GM18861 (cell line): Measurements from ENCODE around the gene KIRREL3.
A peak's percentile ranks its signal among the peaks of the same experiment; 100 is the strongest.
"Not testable (repeated sequence)": the region's sequence is repeated elsewhere in the genome, so short reads cannot be mapped to it uniquely, and the experiment has no call there.

Experiments used
- ATAC-seq: cut with Tn5 transposase; IDR thresholded peaks from one replicate; pipeline ENCODE4 v1.9.1; 2021; ENCODE audit not compliant: unreplicated experiment

Gene KIRREL3

DNA sequence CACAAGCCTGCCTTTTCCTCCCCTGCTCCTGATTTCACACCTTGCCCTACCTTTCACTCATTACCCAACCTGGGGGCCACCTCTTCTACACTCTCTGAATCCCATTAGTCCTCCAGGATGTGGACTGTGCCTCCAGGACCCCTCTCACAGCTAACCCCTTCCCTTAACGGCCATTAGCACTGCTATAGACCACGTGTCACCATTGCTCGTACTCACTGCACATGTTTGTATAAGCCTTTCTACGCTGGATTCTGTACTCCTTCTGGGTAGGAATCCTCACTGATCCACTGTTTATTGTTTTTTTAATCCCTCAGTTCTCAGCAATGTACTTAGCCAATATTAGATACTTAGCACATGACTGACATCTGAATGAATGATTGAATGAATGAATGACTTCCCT lies 40.9 kb downstream of the KIRREL3 start:
- no peak for ATAC-seq

DNA sequence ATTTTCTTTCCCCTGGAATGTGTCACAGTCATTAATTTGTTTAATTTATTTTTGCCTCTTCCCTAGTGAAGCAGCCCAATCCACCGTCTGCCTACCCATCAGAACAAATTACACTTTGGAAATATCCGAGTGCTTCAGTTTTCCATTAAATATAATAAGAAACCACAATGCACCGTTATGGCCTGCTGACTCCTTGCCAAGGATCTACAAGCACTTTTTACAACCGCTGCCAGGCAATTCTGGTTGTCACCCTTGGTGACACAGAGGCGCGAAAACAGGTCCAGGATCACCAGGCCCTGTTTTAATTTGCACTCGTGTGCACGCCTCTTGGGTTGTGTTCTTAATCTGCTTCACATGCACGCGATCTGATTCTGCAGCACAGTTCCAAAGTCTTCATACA lies 43.9 kb downstream of the KIRREL3 start:
- ATAC-seq, result no peak

DNA sequence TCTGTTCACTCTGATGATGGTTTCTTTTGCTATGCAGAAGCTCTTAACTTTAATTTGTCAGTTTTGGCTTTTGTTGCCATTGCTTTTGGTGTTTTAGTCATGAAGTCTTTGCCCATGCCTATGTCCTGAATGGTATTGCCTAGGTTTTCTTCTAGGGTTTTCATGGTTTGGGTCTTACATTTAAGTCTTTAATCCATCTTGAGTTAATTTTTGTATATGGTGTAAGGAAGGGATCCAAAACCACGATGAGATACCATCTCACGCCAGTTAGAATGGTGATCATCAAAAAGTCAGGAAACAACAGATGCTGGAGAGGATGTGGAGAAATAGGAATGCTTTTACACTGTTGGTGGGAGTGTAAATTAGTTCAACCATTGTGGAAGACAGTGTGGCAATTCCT lies 48.0 kb downstream of the KIRREL3 start:
- ATAC-seq, result not testable (repeated sequence)

DNA sequence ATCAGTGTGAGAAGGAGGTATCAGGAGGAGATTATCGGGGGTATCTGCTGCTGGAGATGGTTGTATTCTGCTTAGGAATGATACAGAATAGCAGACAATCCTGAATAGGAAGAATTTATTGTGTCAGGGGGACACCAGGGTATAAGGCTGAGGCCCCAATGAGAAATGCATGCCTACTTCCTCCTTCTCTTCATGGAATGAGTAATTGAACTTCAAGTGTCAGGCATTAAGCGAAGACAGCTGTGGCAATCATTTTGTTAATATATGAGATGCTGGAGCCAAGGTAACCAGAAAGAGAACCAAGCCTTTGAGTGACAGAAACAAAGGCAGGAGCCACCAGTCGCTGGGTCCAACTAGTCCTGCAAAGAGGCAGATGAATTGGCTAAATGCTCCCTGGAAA lies 49.1 kb downstream of the KIRREL3 start:
- ATAC-seq, result no peak

DNA sequence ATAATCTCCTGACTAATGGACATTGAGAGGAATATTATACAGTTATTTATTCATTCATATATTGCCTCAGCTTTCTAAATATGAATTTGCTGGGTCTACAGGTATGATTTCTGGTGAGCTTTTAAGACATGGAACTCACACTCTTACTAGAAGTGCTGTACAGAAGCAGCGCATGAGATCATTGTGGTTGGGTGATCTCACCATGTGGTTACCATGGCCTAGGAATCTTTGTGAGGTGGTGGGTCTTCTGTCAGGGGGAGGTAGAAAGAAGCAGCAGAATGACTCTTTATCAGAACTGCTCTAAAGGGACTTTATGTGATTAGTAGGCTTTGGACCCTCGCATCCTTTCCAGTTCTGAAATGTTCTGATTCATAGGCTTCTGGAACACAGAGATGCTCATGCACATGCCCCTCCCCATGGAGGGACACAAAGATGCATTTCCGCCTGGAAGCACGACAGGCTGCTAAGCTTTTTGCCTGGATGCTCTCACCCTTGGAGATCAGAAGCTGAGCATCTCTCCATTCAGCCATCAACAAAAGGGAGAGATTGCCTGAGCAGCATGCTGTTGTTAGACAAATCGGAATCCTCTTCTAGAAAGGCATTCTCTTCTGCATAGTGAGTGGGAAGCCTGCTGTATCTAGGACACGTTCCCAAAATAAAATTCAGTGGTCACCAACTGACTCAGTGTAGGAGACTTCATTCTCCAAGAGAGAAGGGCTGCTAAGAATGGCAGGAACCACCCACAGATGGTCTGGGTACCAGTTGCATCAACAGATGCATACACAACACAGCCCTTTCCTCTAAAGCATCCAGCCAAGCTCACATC lies 51.3 kb downstream of the KIRREL3 start:
- no peak for ATAC-seq

DNA sequence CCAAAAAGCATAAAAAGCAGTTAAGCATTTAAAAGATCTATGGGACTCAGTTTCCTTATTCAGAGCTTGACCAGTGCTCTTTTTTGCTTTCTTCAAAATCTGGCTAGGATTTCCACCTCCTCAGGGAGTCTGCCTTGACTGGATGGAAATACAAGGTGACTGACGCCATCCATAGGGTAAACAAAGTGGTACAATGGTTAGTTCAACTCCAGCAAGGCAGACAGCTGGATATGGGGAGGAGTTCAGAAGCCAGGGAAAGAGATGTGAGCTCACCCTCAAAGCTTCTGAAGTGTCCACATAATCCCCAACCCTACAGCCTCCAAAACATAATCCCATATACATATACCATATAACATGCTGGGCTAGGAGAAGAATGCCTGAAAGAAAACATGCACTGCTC lies 52.0 kb downstream of the KIRREL3 start:
- no peak for ATAC-seq

DNA sequence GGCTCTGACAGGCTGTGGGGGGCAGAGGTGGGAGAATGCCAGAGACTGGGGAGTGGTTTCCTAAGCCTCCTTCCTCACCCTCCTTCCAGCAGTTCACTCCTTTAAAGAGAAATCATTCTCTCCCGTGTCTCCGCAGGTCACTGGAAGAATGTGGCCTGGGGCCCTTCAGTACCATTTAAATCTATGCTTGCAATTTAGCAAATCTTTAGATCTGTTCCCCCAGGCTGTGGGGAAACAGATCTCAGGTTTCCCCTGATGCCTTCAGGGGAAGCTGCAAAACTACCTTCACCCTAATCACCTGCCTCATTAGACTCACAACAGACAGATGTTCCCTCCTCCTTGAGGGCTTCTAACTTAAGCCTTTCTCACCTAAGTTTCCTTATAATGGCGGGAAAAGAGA lies 55.3 kb downstream of the KIRREL3 start:
- ATAC-seq, result no peak

DNA sequence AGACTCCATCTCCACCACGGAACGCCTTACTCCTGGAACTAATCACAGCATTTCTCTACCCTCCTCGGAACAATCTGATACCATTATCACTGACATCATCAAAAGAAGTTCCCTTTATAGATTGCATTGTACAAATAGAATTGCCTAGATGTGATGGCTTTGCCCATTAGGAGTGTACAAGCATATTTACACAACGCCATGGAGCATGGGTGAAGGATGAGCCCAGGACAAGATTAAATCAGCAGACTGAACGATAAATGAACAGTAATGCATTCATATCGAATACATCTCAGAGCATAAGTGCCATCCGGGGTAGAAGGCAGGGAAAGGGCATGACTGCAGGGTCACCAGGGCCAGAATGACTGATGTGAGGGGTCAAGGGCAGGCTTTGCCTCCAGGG lies 57.3 kb downstream of the KIRREL3 start:
- no peak for ATAC-seq

DNA sequence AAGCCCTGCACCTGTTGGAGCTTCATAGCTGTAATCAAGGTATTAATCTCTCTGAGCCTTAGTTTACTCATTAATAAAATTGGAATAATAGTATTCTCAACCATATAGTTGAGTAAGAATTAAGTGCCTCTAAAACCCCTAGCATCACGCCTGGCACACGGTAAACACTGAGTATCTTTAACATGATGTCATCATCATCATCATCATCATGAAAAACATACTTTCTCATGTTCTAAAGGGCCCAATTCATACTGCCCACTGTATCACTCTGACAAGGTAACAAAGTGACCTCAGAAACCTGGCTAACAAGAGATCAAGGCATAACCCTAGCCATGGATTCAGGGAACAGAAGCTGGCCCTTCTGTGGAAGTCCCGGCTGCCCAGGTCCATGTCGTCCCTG lies 58.4 kb downstream of the KIRREL3 start:
- no peak for ATAC-seq

DNA sequence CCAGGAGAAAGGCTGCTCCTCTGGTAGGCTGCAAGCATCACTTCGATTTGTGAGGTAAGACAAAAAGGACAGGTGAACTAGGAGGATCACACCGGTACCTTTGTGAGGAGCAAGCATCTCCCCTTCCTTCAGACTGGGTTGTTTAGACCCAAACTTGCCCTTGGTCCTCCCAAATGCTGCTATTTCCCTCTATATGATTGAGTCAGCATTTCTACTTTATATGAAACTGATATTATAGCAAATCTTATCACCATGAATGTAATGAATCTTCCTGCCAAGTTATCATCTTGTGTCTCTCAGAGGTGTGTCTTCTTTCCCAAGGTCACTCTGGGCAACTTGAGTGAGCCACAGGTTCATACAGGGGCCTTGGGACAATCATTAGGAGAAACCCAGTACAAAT lies 61.0 kb downstream of the KIRREL3 start:
- no peak for ATAC-seq

DNA sequence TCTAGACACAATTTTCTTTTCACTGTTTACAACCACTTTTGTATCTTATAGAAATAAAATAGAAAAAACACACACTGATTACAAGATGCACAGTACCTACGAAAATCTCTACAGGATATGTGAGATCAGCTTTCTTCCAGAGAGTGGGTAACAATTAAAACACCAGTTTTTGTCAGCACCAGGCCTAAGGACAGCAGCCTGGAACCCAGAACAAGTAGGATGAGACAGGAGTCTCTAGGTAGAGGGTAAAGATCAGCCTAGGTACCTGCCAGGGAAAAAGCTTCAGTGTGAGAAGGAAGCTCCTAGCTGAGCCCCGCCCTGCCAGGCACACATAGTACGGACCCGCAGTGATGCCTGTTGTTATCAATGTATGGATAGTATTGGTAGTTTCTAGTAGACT lies 61.9 kb downstream of the KIRREL3 start:
- no peak for ATAC-seq

DNA sequence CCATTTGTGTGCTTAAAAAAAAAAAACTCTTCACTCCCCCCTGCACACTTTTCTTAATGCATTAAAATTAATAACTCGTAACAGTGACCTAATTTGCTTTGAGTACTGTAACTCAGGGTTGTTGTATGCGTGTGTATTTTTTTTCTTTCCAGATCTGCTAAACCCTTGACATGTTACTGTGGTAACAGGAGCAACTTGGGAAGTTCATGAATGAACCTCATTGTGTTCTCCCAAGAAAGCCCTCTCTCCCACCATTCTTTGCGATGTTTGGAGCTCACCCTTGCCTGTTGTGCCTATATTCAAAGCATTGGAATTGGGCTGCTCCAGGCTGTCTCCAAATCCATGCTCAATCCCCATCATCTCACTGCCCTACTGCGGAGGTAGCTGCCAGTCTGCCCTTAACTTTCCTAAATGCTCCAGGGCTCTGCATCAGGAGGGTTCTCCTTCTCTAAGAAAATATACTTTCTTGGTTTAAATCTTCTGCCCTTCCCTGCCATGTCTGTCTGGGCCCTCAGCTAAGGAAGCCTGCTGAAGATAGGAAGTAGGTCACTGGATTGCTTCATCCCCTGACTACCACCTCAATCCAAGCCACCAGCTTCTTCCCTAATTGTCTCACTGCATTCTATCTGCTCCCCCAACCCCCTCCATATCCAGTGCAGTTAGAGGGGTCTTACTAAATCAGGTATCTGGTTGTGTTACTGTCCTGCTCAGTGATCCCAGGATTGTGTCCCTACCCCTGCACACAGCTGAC lies 70.3 kb downstream of the KIRREL3 start:
- ATAC-seq, result no peak

DNA sequence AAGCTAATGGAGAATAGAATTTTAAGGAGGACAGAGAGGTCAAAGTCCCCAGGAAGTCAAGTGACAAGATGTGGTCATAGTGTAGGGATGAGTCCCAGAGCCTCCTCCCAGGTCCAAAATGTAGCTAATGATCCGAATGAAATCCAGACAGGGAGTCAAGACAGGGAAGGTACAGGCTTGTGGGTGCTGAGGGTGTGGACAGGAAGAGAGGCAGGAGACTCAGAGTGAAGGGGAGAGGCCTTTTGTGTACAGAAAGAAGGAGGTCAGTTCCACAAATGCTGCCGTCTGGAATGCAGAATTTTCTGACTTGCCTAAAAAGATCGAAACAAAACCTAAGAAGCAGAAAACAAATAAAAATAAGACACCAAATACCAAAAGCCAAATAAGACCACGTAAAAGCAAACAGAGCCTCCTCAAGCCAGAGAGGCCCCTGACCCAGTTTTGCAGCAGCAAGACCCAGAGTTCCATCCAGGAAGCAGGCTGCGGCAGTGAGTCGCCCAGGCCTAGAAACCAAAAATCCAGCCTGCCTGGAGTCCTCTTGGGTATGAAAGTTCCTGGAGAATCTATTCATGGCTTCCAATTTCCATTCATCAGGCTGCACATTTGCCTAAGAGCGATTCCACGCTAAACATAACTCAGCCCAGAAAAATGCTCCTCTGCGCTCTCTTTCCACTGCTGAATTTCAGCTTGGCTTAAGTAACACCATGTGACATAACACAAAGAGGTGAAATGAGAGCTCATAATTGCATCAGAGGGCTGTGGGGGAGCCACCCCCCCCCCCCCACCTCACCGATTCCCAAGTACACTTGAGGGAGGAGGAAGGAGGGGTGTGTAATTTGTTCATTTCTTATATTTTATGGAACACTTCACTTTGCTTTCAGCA lies 71.2 kb downstream of the KIRREL3 start:
- no peak for ATAC-seq

DNA sequence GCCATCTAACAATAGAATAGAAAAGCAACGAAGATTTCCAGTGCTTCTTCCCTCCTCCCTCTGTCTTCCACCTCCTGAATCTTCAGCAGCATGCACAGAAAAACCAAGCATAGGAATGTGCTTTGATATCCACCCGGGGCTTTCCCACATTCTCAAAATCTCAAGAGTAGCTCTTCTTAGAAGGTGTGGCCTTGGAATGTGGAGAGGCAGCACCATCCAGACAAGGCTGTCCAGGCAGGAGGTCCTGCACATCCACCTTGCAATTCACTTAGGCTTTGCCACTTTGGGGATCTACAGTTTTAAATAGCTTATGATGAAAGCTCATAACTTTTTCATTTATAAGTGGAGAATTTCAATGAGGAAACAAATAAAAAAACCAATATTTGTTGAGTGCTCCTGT lies 72.9 kb downstream of the KIRREL3 start:
- no peak for ATAC-seq

DNA sequence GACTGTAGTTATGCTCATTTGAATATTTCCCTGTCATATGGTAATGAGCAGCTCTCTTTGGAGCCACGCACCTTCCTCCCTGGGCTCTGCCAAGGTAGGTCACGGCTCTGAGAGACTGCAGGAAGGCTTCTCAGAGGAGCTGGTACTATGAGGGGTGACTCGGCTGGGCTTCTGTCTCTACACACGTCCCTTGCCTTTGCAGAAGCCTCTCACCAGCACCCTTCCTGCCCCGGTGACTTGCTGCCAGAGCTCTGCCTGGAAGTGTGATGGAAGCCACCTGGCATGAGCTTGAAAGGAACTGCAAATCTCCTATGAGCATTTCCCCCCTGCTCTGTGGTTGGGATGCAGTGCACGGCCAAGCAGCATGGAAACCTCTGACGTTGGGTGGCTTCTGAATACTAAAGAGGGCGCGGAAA lies 74.2 kb downstream of the KIRREL3 start:
- ATAC-seq, result no peak

DNA sequence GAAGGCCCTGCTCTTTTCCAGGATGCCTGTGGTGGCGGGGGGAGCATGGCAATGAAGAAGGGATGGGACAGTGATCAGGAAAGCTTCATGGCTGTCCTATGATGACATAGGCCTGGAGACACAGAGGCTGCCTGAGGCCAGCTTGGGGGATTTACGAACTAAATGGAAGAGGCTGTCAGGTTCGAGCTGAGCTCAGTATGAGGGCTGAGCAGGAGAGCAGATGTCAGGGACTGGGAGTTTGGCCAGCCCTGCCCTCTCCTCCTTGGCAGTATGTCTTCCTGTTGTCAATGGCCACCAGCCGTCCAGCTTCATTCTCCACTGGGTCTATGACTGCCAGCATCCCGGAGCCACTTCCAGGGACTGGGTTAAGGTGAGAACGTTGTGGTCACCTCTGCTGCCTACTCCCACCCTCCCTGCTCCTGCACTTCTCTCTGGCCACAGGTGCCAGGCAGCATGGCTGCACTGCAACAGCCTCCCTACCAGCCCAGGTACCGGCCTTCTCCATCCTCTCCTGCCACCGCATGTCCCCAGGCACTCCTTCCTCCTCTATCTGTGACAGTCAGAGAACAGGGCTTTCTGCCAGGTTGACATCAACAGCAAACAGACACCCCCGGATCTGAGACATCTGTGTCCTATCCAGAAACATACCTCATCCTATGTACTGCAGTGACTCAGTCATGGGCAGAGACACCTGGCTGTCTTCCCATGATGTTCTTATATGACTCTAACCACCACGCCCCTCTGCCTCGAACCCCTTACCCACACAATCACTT lies 75.1 kb downstream of the KIRREL3 start:
- no peak for ATAC-seq

DNA sequence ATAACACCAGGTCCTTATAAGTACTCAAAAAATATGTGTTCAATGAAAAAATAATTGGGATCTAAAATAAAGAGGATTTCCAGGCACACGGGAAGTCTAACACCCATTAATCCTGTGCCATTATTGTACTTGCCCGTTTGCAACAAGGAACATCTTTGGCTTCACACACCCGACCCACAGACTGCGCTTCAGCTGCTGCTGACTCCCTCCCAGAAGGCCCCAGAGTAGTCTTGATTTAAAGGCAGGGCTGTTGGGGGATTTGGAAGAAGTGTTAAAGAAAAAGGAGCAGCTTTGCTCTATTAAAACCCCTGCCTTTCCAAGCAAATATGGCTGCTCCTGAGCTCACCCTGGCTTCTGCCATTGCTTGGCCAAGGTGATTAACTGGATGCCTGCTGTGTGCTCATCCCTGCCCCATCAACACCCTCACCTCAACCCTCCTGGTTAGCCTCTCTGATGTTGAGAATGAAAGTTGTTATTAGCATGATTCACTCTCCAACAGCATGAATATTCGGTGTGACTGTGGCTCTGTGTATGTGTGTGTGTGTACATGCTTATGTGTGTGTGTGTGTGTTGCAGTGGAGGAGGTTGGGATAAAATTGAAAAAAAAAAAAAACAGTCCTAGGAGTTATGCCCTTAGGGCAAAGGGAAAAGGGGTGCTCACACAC lies 76.1 kb downstream of the KIRREL3 start:
- no peak for ATAC-seq

DNA sequence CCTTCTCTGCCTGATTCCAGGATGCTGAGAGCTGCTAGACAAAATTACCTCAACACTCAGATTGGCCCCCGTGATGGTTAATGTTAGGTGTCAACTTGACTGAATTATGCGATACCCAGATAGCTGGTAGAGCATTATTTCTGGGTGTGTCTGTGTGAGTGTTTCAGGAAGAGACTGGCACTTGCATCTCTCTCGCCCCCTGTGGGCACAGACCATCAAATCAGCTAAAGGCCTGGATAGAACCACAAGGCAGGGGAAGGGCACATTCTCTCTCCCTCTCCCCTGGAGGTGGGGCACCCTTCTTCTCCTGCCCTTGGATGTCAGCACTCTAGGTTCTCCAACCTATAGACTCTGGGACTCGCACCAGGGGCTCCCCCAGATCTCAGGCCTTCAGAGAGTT lies 79.7 kb downstream of the KIRREL3 start:
- ATAC-seq, result no peak

DNA sequence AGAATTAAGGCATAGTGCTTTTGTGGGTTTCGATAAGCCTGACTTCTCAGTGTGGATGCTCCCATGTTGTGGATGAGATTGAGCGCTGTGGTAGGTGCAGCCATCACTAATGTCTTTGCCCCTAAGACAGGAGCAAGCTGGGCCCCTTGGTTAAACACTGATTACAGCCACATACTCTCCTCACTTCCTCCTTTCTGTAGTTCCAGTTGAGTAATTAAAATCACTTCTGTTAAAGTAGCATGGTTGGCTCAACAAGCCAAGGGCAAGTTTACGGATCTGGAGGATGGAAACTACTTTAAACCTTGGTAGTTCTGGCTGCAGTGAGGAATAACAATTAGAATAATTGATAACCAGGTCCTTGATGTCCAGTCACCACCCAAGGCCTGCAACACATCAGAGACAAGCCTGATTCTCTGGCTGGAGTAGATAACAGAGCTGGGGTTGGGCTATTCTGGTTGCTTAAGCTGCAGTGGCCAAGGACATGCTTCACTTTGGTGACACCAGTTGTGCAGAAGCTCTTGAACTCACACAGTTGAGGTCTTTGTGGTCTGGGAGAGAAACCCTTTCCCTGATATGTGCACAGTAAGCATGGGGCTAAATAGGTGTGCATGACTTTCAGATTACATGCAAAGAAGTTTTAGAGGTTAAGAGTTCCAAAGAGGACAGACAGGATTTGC lies 81.3 kb downstream of the KIRREL3 start:
- ATAC-seq, result peak; percentile 46

DNA sequence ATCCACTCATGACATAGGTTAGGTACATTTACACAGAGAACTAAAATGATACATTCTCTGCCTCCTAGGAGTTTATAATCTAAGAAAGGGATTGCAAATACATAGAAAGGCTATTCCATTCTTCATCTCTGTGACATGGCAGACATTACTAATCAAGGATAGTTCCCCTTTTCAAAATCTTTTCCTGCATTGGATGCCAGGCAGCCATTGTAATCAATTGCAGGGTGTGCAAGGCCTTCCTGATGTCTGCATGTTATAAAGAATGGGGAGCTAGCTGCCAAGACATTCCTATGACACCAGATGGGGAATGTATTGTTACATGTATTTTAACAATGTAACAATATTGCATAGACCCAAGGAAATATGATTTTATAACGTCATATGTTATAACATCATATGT lies 82.0 kb downstream of the KIRREL3 start:
- no peak for ATAC-seq
